CD8-positive, alpha-beta memory T cell (primary cell): ENCODE measurements around the gene HMCN1. TPM values are rescaled to one million over a fixed set of nuclear protein-coding genes. Genes with fewer than 3 reads are reported as not detected.

ENCODE experiments used
- CTCF ChIA-PET: fragments of 350-600 bp; sonication (Branson Sonifier 250); formaldehyde crosslinking; loops from one replicate; lab custom pipeline; 2021; ENCODE audit warnings: antibody characterized with exemption; lab: Charles Lee
- POLR2A ChIA-PET: fragments of 350-600 bp; sonication (Branson Sonifier 250); formaldehyde crosslinking; loops from one replicate; lab custom pipeline; 2021; ENCODE audit warnings: antibody characterized with exemption; lab: Charles Lee
- DNase-seq, 5 donors: peaks; one replicate each; pipeline versions ENCODE4 v3.0.0 to v3.0.0-alpha.2; 2020 to 2022; ENCODE audit warnings: mixed read lengths in 1 of 5
- H3K27ac ChIP-seq: one replicate; pipeline ENCODE4 v1.7.0; 2013; ENCODE audit warnings: low read depth, mild to moderate bottlenecking, low read length, moderate library complexity
- H3K27me3 ChIP-seq: 2 replicates; pipeline ENCODE4 v1.7.0; 2013; ENCODE audit warnings: low read length, mild to moderate bottlenecking; ENCODE audit not compliant: insufficient read depth, poor library complexity, severe bottlenecking
- H3K36me3 ChIP-seq: 2 replicates; pipeline ENCODE4 v1.7.0; 2013; ENCODE audit warnings: mild to moderate bottlenecking, low read length, moderate library complexity; ENCODE audit not compliant: insufficient read depth
- H3K4me1 ChIP-seq: 2 replicates; pipeline ENCODE4 v1.7.0; 2013; ENCODE audit warnings: mild to moderate bottlenecking, low read length, moderate library complexity; ENCODE audit not compliant: insufficient read depth
- H3K4me3 ChIP-seq: 2 replicates; pipeline ENCODE4 v1.7.0; 2013; ENCODE audit warnings: mild to moderate bottlenecking, low read length
- H3K9me3 ChIP-seq: 2 replicates; pipeline ENCODE4 v1.7.0; 2013; ENCODE audit warnings: mild to moderate bottlenecking, low read length
- H3K27ac Mint-ChIP-seq, 8 donors: one replicate each; pipeline ENCODE4 v1.8.0; 2020 to 2021; ENCODE audit warnings: mixed read lengths in 8 of 8, mild to moderate bottlenecking in 6 of 8, inconsistent platforms in 3 of 8, moderate library complexity in 3 of 8
- H3K27me3 Mint-ChIP-seq, 2 donors: one replicate each; pipeline ENCODE4 v1.8.0; 2020 to 2021; ENCODE audit warnings: mixed read lengths in 2 of 2, mild to moderate bottlenecking in 1 of 2, moderate library complexity in 1 of 2
- H3K36me3 Mint-ChIP-seq, 3 donors: one replicate each; pipeline ENCODE4 v1.8.0; 2020 to 2021; ENCODE audit warnings: mixed read lengths in 3 of 3, inconsistent platforms in 1 of 3, mild to moderate bottlenecking in 1 of 3
- H3K4me1 Mint-ChIP-seq, 3 donors: one replicate each; pipeline ENCODE4 v1.8.0; 2020 to 2021; ENCODE audit warnings: mixed read lengths in 3 of 3, inconsistent platforms in 1 of 3, mild to moderate bottlenecking in 1 of 3
- H3K4me3 Mint-ChIP-seq, 7 donors: one replicate each; pipeline ENCODE4 v1.8.0; 2020 to 2021; ENCODE audit warnings: mixed read lengths in 7 of 7, mild to moderate bottlenecking in 6 of 7, moderate library complexity in 4 of 7, inconsistent platforms in 2 of 7
- H3K9me3 Mint-ChIP-seq, 5 donors: one replicate each; pipeline ENCODE4 v1.8.0; 2020 to 2022; ENCODE audit warnings: mixed read lengths in 5 of 5, mild to moderate bottlenecking in 3 of 5, moderate library complexity in 2 of 5, inconsistent platforms in 1 of 5
- polyA plus RNA-seq: library from polyadenylated mRNA; unstranded; fragments of 300-500 nt; fragmentation: Illumina TruSeq; gene quantifications from one replicate; pipeline ENCODE4 v1.2.3, GENCODE V29; 2021
- total RNA-seq, 2 experiments: library from RNA; stranded (reverse); gene quantifications; one replicate each; pipeline ENCODE4 v1.2.3, GENCODE V29; 2021

The HMCN1 gene
- total and polyA plus RNA-seq, 3 experiments from 2014 or later: 0.02 to 0.04 TPM; not detected in 1

DNA sequence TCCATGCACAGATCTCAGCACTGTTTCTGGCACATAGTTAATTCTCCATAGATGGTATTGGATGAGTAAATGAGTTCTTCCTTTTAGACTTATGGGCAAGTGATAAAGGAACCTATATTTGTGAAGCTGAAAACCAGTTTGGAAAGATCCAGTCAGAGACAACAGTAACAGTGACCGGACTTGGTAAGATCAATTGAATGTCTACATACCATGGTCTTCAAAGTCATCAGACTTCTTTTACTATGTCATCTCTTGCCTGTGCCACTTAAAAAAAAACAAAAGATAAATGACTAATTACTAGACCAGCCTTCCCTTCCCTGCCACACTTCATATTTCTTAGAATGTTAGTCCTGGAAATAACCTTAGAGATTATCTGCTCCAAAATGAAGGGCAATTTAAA lies 246.7 kb downstream of the HMCN1 start:
- Histone ChIP-seq H3K4me3 (no peak overlapping the region), H3K9me3 (no peaks in the 10 kb centered on the region), H3K4me1 (no peaks in the 10 kb centered on the region), H3K27me3 (no peaks in the 10 kb centered on the region), H3K27ac (no peak overlapping the region), H3K36me3 (no peaks in the 10 kb centered on the region)
- no peak overlapping the region for H3K4me3 Mint-ChIP-seq
- peaks cover 0 to 2% of the 10 kb centered on the region in 2 donors for H3K27me3 Mint-ChIP-seq
- no peaks in the 10 kb centered on the region for H3K4me1 Mint-ChIP-seq
- H3K27ac Mint-ChIP-seq: peak overlapping the region in 1 of 8 donors; percentile 73
- POLR2A ChIA-PET: no interaction called here
- H3K9me3 Mint-ChIP-seq: peaks cover 0 to 3% (median 0%) of the 10 kb centered on the region in 5 donors
- CTCF ChIA-PET: no interaction called here
- H3K36me3 Mint-ChIP-seq: no peaks in the 10 kb centered on the region
- no peak for DNase-seq

DNA sequence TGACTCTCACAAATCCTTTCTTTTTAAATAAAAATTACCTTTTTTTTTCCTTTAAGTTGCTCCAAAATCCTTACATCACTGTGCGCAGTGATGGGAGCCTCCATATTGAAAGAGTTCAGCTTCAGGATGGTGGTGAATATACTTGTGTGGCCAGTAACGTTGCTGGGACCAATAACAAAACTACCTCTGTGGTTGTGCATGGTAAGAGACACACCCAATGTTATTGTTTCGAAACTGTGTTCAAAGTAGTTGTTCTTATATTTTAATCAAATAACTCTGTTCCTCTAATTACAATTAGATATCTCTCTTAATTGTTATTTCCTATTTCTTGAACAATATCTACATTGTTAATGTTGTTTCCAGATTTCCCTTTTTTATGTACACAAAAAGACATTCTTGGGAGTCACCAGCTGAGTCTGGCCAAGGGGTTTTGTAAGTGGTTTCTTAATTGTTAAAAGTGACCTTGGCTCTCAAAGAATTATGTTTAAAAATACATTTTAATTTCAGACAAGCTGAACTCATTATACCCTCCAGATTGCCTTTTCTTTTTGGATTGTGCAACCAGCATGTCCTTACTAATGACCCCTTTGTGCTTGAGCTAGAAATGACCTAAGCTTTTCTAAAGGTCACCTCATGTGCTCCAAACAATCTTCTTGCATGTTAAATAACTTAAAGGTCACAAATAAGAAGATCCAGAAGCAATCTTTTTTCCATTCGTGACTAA lies 250.1 kb downstream of the HMCN1 start:
- Mint-ChIP-seq H3K4me1 (peaks cover 3 to 14% (median 8%) of the 10 kb centered on the region in 3 donors), H3K27ac (no peak overlapping the region), H3K9me3 (peaks cover 0 to under 1% (median 0%) of the 10 kb centered on the region in 5 donors), H3K4me3 (no peak overlapping the region), H3K36me3 (no peaks in the 10 kb centered on the region), H3K27me3 (peaks cover 0 to 2% of the 10 kb centered on the region in 2 donors)
- H3K9me3 ChIP-seq: no peaks in the 10 kb centered on the region
- CTCF ChIA-PET: no interaction called here
- no peak overlapping the region for H3K27ac ChIP-seq
- no peaks in the 10 kb centered on the region for H3K36me3 ChIP-seq
- no peaks in the 10 kb centered on the region for H3K27me3 ChIP-seq
- POLR2A ChIA-PET: no interaction called here
- no peak overlapping the region for H3K4me3 ChIP-seq
- H3K4me1 ChIP-seq: no peaks in the 10 kb centered on the region
- no peak for DNase-seq

DNA sequence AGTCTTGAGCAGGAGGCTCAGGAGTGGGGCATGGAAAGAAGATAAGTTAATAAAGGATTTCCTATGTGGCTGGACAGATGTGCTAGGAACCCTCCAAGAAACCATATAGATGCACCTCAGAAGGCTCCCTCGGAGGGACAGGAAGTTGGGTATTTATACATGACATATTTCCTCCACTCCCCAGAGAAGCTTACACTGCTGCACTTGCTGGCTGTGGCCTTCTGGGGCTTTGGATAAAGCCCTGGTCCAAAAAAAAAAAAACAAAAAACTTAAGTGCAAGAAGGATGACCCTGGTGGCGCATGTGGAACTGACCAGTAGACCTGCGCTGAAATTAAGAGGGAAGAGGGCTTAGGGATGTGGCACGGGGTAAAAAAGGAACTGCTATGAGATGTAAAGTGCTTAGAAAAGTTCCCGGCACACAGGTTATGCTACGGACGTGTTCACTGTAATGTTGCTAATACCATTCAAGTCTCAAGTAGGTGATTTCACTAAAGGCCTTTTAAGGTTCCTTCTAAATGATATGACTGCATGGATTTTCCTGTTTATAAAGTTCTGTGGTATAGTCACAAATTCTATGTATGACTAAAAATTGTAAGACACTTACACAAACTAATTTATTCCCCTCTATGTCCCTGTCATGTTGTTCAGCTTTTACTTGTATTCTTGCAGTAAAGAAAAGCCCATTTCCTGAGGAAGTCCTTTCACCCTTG lies 253.6 kb downstream of the HMCN1 start:
- H3K4me3 Mint-ChIP-seq: peak overlapping the region in 3 of 7 donors; percentile 9 to 58 (median 49)
- Histone ChIP-seq H3K4me1 (no peaks in the 10 kb centered on the region), H3K36me3 (no peaks in the 10 kb centered on the region), H3K4me3 (no peak overlapping the region), H3K27ac (no peak overlapping the region), H3K9me3 (no peaks in the 10 kb centered on the region), H3K27me3 (no peaks in the 10 kb centered on the region)
- peak overlapping the region in 4 of 8 donors; percentile 17 to 60 (median 44) for H3K27ac Mint-ChIP-seq
- ChIA-PET CTCF (no interaction called here), POLR2A (no interaction called here)
- no peak for DNase-seq
- no peaks in the 10 kb centered on the region for H3K27me3 Mint-ChIP-seq
- H3K9me3 Mint-ChIP-seq: no peaks in the 10 kb centered on the region
- peaks cover 3 to 14% (median 8%) of the 10 kb centered on the region in 3 donors for H3K4me1 Mint-ChIP-seq
- no peaks in the 10 kb centered on the region for H3K36me3 Mint-ChIP-seq

DNA sequence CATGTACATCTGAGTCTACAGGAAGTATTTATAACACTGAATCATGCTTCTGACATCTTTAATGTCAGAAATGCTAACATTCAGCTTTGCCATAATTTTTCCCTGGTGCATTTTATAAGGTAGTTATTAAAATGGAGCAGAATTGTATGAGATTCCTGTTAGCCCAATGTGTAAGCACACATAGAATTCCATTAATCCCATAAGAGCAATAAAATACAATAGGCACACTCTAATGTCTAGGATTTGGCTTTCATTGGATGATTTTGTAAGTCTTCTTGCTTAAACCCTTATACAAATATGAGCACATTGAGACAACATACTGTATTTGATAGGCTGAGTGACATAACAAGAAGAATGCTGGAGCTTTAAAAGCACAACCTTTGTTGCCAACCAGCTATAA lies 256.4 kb downstream of the HMCN1 start:
- Histone ChIP-seq H3K36me3 (no peaks in the 10 kb centered on the region), H3K27ac (no peak overlapping the region), H3K4me1 (no peaks in the 10 kb centered on the region), H3K9me3 (no peaks in the 10 kb centered on the region), H3K27me3 (no peaks in the 10 kb centered on the region), H3K4me3 (no peak overlapping the region)
- no peak for DNase-seq
- POLR2A ChIA-PET: no interaction called here
- Mint-ChIP-seq H3K36me3 (no peaks in the 10 kb centered on the region), H3K4me3 (no peak overlapping the region), H3K4me1 (peaks cover 3 to 14% (median 8%) of the 10 kb centered on the region in 3 donors), H3K9me3 (no peaks in the 10 kb centered on the region), H3K27ac (no peak overlapping the region), H3K27me3 (no peaks in the 10 kb centered on the region)
- CTCF ChIA-PET: no interaction called here

DNA sequence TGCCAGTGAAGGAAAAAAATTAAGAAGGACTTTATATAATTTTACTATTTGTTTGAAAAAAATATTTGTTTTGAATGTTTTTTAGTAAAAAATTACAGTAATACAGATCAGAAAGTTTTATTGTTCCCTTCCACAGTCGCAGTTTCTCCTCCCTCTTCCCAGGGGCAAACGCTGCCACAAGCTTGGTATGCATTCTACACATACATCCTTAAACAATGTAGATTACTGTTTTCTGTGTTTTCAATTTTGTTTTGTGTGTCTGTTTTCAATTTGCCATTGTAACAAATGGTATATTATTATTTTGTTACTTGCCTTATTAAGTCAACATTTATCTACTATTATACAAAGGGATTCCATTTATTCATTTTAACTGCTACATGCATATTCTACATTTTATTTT lies 257.1 kb downstream of the HMCN1 start:
- POLR2A ChIA-PET: no interaction called here

DNA sequence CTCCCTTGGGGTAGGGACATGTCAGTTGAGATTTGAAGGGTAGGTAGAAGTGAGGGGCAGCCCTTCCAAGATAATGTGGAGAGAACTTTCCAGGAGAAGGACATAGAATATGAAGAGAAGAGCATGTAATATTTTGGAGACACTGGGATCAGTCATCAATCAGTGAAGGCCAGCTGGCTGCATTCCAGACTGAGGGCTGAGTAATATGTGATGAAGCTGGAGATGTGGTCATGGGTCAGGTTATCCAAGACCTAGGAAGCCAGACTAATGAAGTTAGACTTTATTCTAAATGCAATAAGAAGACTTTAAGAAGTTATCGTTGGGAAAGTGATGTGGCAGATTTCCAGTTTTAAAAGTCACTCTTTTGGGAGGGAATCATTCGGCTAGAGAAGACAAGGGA lies 262.0 kb downstream of the HMCN1 start:
- ChIA-PET CTCF (no interaction called here), POLR2A (no interaction called here)
- Histone ChIP-seq H3K27ac (no peak overlapping the region), H3K27me3 (no peaks in the 10 kb centered on the region), H3K4me3 (no peak overlapping the region), H3K36me3 (no peaks in the 10 kb centered on the region), H3K4me1 (no peaks in the 10 kb centered on the region), H3K9me3 (no peaks in the 10 kb centered on the region)
- H3K27ac Mint-ChIP-seq: no peak overlapping the region
- H3K36me3 Mint-ChIP-seq: no peaks in the 10 kb centered on the region
- no peak overlapping the region for H3K4me3 Mint-ChIP-seq
- no peak for DNase-seq
- H3K4me1 Mint-ChIP-seq: no peaks in the 10 kb centered on the region
- H3K9me3 Mint-ChIP-seq: no peaks in the 10 kb centered on the region
- peaks cover 0 to 2% of the 10 kb centered on the region in 2 donors for H3K27me3 Mint-ChIP-seq

More for the DNA sequence above, 257.1 kb downstream of the HMCN1 start:
- no peak for DNase-seq
- Mint-ChIP-seq H3K4me3 (no peak overlapping the region), H3K27me3 (peaks cover 0 to 2% of the 10 kb centered on the region in 2 donors), H3K9me3 (no peaks in the 10 kb centered on the region), H3K36me3 (no peaks in the 10 kb centered on the region), H3K27ac (no peak overlapping the region), H3K4me1 (peaks cover 3 to 14% (median 8%) of the 10 kb centered on the region in 3 donors)
- Histone ChIP-seq H3K27ac (no peak overlapping the region), H3K4me3 (no peak overlapping the region), H3K4me1 (no peaks in the 10 kb centered on the region), H3K36me3 (no peaks in the 10 kb centered on the region), H3K27me3 (no peaks in the 10 kb centered on the region), H3K9me3 (no peaks in the 10 kb centered on the region)
- CTCF ChIA-PET: no interaction called here

DNA sequence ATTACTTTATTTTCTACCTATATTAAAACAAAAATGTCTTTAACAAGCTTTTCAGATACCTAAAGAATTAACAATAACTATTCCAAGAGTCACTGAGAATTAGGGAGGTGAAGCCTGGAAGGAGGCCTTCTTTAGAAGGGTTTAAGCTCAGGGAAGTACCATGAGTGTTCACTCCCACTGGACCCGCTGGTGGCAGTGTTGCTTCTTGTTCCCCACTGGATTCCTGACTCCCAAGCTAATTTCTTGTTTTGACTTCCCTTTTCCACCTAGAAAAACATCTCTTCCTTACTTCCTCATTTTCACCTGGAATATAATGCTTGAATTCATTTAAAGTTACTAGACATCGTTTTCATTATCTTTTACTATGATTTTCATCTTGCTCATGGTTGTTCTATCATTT lies 264.2 kb downstream of the HMCN1 start:
- peaks cover 0 to 2% of the 10 kb centered on the region in 2 donors for H3K27me3 Mint-ChIP-seq
- Histone ChIP-seq H3K4me3 (no peak overlapping the region), H3K27ac (no peak overlapping the region), H3K4me1 (no peaks in the 10 kb centered on the region), H3K27me3 (no peaks in the 10 kb centered on the region), H3K9me3 (no peaks in the 10 kb centered on the region), H3K36me3 (no peaks in the 10 kb centered on the region)
- H3K4me3 Mint-ChIP-seq: no peak overlapping the region
- no peak overlapping the region for H3K27ac Mint-ChIP-seq
- ChIA-PET CTCF (no interaction called here), POLR2A (no interaction called here)
- no peak for DNase-seq
- H3K9me3 Mint-ChIP-seq: peaks cover 0 to 1% (median 0%) of the 10 kb centered on the region in 5 donors
- H3K36me3 Mint-ChIP-seq: no peaks in the 10 kb centered on the region
- H3K4me1 Mint-ChIP-seq: no peaks in the 10 kb centered on the region

DNA sequence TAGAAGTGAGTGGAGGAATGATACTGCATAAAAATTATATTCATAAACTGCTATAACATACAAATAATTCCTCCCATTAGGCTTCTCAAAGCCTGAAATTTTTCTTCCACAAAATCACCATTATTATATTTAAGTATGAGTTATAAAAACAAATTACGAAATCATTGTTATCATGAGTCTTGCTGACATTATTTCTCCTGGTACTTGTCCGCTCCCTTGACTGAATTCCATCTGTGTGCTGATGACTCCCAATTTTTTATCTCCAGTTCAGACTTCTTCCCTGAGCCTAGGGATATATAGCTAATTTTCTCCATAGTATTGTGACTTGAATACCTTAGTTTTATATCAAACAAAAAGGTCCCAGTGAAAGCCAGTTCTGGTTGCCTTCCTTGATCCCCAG lies 268.2 kb downstream of the HMCN1 start:
- Histone ChIP-seq H3K27me3 (no peaks in the 10 kb centered on the region), H3K4me1 (no peaks in the 10 kb centered on the region), H3K36me3 (no peaks in the 10 kb centered on the region), H3K27ac (no peak overlapping the region), H3K4me3 (no peak overlapping the region), H3K9me3 (no peaks in the 10 kb centered on the region)
- no peak overlapping the region for H3K27ac Mint-ChIP-seq
- H3K36me3 Mint-ChIP-seq: no peaks in the 10 kb centered on the region
- CTCF ChIA-PET: no interaction called here
- no peaks in the 10 kb centered on the region for H3K27me3 Mint-ChIP-seq
- H3K4me1 Mint-ChIP-seq: no peaks in the 10 kb centered on the region
- peaks cover 0 to 1% (median 0%) of the 10 kb centered on the region in 5 donors for H3K9me3 Mint-ChIP-seq
- no peak overlapping the region for H3K4me3 Mint-ChIP-seq
- DNase-seq: no peak
- POLR2A ChIA-PET: no interaction called here
